Fibroblast of skin of left biceps (primary cell): ENCODE results near the gene TMEM139.

Experiments
- DNase-seq, 2 experiments: peaks; one replicate each; pipeline ENCODE4 v3.0.0-alpha.2; 2013; ENCODE audit warnings: low read depth in 2 of 2

Gene TMEM139

DNA sequence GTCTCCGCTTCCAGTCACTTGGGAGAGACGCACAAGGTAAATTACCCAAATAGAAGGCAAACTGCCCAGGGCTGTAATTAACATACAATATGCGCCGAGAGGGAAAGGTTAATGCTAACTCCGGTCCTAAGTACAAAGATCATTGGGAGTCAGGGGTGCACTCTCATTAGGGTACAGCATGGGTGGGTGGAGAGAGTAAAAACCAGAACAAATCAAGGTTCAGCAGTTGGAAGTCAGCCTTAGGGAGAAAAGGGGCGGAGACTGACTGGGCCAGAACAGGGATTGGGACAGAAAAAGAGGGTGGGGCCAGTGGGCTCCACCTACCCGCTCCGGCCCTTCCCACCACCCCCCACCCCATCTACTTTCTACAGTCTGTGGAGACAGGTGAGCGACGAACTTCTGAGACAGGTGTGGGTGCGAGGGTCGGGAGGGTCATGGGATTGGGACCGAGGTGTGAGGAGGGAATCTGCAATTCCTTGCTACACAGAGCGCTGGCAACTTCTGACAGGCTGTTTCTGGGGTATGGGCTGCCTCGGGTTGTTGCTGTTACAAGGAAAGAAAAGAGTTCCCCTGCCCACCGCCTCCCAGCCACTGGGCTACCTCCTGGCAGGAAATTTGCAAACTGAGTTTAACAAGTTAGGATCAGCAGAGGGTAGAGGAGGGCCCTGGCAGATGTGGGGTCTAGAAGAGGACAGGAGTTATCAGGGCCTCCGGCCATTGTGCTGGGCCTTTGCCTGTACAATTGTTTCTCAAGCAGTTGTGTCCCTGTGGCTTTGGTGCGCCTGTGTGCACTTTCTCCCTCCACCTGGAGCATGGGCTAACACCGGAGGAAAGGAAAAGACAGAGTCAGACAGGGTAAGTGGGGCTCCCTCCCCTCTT lies at the start of gene TMEM139:
Gene TMEM139 (plus strand): TSS at position 368 of the 879 bp plus-strand sequence. CDS start 1,000 bp downstream, outside the sequence.
- no peak for DNase-seq

DNA sequence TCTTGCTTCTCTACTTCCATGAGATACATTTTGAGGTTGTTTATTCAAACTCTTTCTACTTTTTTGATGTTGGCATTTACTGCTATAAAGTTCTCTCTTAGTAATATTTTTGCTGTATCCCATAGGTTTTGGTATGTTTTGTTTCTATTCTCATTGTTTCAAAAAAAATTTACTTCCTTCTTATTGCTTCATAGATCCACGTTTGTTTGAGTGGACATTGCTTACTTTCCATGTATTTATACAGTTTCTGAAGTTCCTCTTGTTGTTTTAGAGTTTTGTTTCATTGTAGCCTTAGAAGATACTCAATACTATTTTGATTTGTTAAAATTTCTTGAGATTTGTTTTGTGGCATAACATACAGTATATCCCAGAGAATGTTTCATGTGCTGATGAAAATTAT lies 49.2 kb upstream of the TMEM139 start:
- DNase-seq: no peak

DNA sequence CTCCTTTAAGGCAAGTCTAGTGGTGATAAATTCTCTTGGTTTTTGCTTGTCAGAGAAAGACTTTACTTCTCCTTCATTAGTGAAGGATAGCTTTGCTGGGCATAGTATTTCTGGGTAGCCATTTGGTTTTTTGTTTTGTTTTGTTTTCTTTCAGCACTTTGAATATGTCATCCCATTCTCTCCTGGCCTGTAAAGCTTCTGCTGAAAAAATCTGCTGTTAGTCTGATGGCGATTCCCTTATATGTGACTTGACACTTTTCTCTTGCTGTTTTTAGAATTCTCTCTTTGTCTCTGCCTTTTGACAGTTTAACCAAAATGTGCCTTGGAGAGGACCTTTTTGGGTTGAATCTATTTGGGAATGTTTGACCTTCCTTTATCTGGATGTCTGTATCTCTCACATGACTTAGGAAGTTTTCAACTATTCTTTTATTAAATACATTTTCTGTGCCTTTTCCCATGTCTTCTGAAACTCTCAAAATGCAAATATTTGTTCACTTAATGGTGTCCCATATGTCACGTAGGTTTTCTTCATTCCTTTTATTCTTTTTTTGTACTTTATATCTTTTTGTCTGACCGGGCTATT lies 48.3 kb upstream of the TMEM139 start:
- DNase-seq: no peak

DNA sequence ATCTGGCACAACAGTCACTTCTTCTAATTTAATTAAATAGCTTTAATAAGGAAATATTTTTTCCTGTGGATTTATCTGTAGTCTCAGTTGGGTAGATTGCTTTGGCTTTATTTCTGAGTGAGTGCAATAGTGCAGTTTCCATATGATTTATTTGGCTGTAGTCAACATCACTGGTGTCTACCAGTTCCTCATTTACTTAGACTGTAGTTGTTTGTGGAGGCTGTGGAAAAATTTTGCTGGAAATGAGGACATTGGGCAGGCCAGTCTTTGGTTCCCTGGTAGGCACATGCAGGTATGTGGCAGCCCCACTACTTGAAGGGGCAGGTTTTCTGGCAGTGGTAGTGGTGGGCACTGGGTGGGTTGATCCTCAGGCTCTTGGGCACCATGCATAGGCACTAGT lies 47.4 kb upstream of the TMEM139 start:
- no peak for DNase-seq

DNA sequence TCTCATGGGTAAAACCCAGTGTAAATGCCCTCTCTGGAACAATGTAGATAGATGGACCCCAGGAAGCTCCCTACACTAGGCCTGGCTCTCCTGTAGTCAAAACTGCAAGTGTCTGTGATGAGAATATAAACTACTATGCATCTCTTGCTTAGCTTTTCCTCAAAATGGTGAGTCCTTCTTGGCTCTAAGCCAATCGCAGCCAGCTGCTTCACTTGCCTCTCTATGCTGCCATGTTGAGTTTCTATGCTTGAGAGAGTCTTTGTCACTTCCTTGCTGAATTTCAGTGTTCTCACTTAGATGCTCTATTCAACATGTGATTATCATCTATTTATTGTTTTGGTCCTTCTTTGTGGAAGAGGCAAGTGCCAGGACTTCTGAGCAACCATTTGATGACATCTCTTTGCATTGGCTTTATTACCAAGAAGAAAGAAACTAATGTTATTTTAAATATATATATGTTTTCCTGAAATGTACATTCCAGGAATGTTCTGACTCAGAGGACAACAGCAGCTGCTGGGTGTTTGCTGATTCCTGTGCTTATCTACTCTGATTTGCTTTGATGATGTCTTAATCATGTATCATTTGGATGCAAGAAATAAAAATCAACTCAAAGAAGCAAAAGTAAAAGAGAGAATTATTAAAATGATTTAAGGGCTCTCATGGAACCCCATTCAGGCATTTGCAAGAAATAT lies 46.3 kb upstream of the TMEM139 start:
- no peak for DNase-seq

DNA sequence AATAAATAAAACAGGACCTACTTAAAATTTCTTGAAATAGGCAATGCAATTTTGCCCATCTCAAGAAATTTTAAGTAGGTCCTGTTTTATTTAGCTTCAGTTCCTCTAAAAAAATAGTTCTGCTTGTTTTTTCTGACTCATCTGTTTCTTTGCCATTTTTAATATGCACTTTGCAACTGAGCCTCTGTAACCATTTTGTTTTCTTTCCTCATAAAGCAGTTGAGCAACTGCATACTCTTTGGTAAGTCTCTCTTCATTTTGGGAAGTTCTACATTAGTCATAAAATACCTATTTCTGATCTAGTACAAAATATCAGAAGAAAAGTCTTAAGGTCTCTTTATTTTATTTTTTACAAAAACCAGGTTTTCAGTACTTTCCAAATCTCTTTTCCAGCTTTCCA lies 44.9 kb upstream of the TMEM139 start:
- no peak for DNase-seq

DNA sequence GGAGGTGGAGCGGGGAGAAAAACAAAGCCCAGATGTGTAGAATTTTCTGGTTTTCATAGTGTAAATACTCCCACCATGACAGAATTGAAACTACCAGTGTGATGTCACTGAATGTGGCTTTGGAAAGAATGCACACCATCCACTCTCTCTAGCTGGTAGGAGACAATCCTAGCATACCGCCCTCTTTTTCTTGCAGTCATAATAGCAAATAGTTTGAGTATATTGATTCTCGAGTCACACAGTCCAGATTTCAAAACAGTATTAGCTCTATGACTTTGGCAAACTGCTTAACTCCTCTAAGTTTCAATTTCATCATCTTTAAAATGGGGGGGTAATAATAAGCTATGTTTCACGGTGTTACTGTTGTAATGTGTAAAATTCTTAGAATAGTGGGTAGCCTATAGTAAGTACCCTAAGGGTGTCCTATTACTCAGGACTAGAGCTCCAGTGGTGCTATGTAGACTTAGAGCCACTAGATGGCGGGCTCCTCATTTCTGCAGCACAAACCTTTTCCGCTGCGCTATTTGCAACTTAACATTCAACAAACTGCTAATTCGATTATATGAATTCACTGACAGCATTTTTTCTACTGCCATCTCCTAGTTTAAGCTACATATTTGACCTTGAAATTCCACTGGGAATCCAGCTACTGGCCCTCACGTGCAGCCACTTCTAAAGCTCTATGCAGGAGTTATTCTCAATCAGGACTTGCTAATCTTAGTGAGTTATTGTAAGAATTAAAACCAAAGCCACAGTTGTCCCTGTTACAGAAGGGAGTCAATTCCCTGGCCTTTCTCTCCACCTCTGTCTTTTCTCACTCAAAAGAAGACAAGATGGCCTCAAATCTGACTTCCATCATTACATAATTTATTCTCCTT lies 44.2 kb upstream of the TMEM139 start:
- peak; percentile 67 for DNase-seq

DNA sequence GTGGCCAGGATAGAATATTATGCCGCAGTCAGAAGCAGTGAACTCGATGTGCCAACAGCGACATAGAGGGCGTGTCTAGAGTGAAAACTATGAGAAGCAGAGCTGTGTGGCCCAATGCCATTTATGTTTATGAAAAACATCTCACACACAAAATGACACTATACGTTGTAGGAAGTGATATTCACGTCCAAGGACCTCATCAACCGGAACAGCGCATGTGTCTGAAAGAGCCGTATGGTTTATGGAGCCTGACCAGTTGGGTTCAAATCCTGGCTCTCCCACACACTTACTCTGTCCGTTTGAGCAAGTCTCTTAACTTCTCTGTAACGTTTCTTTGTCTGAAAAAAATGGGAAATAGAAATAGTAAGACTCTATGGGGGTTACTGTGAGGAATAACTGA lies 42.5 kb upstream of the TMEM139 start:
- no peak for DNase-seq

DNA sequence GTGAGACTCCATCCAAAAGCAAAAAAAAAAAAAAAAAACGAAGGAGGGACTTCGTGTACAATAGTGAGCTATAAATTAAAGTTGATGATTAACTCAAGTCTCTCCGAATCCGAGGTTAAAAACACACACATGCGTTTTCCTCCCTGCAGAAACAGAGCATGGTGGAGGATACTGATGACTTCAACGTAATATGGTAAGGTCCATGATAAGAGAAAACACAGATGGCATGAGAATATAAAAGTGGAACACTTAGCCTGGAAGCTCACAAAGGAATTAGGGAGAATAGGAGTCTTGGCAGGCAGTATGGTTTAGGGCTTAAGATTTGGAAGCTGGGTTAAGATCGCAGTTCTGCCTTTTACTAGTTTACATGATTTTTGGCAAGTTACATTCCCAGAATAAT lies 41.6 kb upstream of the TMEM139 start:
- DNase-seq: no peak

DNA sequence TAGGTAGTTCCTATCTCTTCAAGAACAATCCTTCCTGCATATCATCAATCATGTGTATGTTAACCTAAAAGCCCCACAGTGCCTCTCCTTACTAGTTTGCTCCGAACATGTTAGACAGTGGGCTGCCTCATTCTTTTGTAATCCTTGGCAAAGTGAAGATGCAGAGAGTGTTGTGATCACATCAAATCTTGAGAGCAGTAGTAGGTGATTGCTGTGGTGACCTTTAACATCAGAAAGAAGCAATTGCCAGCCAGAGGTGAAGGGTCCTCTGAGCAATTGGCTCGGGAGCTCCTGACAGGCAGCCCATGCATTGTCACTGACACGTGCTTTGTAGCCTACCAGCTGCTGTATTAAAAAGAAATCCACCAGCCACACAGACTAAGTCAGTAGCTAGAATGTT lies 41.1 kb upstream of the TMEM139 start:
- no peak for DNase-seq

DNA sequence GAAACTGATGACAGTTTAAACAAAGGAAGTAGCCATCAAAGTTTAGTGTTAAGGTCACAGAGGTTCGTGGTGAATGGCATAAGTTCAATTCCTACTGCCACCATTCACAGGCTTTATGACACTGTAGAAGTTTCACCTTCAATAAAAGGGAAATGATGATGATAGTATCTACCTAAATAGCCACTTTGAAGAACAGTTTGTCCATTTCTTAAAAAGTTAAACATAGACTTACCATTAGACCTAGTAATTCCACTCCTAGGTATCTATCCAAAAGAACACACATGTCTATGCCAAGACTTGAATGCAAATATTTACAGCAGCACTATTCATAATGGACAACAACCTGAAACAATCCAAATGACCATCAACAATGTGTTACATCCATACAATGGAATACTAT lies 40.4 kb upstream of the TMEM139 start:
- no peak for DNase-seq

DNA sequence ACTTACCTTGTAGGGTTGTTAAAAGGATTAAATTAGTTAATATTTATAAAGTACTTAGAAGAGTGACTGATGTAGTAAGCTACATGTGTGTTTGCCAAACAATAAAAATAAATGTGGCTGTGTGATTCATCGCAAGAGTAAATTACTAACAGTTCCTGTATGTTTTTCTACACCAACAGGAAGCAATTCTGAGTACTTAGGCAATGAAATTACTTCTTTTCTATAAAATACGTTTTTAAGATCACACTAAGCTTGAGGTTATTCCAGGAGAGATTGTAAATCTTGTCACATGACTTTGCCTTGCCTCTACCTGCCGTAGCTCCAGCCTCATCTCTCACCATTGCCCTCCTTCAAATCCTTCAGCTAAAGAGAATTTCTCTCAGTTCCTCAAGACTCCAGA lies 39.6 kb upstream of the TMEM139 start:
- DNase-seq: no peak

DNA sequence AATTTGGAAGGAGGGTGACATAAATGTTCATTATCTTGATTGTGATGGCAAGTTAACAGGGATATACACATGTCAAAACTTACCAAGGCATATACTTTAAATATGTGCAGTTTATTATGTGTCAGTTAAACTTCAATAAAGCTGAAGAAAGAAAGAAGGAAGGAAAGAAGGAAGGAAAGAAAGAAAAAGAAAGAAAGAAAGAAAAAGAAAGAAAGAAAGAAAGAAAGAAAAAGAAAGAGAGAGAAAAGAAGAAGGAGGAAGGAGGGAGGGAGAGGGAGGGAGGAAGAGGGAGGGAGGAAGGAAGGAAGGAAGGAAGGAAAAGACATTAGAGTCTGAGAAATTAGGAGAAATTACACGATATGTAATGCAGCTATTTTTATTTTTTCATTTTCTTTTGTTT lies 37.4 kb upstream of the TMEM139 start:
- DNase-seq: no peak

DNA sequence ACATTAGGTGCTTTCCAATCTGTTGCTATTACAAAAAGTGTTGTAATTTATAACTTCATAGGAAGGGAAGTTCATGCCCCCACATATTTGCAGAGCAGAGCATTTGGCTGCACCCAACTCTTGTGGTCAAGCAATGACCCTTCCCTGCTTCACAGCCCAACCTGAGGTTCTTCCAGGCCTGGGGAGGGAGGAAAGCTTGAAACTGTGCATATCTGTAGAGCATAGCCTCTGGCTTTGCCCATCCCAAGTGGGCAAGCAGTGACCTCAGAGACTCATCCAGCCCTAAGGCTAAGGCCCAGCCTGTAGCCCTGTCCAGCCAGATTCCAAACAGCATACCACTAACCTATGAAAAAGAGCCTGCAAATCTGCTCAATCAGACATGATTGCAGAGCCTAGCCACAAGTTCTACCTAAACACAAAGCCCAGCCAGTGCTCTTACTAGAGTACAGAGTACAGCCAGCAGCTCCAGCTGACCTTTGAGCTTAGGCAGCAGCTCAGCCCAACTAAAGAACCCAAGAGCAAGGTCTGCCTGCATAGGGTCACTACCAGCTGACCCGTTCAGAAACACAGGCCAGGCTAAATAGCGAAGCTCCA lies 35.9 kb upstream of the TMEM139 start:
- DNase-seq: no peak

DNA sequence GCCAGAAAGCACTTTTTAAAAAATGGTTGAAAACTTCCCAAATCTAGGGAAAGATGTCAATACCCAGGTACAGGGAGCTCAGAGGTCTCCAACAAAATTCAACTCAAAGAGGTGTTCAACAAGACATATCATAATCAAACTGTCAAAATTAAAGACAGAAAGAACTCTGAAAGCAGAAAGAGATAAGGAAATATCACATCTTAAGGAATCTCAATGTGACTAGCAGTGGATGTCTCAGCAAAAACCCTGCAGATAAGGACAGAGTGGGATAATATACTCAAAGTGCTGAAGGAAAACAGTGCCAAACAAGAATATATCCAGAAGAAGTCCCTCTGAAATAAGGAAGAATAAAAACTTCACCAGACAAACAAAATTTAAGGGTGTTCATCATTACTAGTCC lies 34.6 kb upstream of the TMEM139 start:
- DNase-seq: no peak

DNA sequence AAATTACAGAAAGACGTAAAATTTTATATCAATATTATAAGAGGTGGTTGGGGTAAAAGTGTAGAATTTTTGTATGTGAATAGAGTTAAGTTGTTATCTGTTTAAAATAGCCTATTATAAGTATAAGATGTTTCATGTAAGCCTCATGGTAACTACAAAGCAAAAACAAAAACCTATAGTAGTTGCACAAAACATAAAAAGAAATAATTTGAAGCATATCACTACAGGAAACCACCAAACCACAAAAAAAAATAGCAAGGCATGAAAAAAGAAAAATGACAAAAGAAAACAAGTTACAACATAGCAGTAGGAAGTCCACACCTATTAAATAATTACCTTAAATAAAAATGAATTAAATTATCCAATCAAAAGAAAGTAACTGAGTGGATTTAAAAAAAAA lies 33.9 kb upstream of the TMEM139 start:
- no peak for DNase-seq

DNA sequence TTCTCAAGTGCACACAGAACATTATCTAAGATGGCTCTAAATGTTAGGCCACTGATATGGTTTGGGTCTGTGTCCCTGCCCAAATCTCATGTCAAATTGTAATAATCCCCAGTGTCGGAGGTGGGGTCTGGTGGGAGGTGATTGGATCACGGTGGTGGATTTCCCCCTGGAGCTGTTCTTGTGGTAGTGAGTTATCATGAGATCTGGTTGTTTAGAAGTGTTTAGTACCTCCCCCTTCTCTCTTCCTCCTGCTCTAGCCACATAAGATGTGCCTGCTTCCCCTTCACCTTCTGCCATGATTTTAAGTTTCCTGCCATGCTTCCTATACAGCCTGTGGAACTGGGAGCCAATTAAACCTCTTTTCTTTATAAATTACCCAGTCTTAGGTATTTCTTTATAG lies 32.8 kb upstream of the TMEM139 start:
- DNase-seq: no peak

DNA sequence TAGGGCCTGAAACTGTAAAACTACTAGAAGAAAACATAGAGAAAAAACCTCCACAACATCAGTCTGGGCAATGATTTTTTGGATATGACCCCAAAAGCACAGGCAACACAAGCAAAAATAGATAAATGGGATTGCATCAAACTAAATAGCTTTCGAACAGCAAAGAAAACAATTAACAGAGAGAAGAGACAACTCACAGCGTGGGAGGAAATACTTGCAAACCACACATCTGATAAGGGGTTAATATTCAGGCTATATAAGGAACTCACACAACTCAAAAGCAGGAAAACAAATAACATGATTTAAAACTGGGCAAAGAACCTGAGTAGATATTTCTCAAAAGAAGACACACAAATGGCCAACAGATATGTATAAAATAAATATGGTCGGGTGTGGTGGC lies 29.2 kb upstream of the TMEM139 start:
- DNase-seq: no peak

DNA sequence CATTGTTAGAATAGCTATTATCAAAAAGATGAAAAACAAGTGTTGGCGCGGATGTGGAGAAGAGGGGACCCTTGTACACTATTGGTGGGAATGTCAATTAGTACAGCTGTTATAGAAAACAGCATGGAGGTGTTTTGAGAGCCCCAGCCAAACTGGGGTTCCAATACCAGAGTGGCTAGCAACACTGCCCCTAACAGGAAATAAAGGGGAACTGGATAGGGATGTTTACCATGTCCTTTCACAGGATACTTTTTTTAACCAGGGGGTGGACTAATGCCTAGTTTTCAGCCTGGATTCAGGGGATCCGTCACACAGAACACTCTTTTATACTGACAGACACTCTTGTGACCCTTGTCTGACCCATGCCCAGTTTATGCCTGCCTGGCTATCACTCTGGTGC lies 28.4 kb upstream of the TMEM139 start:
- no peak for DNase-seq

DNA sequence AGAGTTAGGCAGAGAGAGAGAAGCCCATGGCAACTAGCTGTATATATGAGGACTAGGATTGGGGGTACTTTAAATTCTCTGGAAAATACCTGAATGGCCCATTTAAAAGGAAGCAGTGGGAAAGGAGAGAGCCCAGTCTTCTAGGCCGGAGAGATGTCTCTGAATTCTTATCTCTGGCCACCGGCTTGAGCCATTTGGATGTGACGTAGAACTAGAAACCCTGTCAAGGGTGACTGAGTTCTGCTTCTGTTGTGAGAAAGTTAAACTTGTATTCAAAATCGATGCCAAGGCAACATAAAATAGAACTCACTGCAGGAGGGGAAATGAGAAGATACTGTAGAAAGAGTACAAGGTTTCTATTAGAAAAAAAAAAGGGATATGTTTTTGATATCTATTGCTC lies 27.8 kb upstream of the TMEM139 start:
- DNase-seq: no peak

DNA sequence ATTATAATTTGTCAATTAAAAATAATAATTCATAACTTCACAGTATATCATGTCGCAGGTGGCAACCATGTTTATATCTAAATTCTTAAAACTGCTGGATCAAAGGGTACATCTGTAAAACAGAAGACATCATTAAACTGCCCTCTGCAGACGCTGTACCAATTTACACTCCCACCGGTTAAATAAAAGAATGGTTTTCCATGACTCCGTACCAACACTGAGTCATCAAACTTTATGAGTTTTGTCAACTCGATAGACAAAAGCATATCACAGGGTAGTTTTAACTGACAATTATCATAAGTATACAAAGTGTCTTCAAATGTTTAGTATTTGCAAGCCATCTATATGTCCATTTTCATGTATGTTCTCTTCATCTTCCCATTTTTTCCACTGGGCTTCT lies 27.3 kb upstream of the TMEM139 start:
- no peak for DNase-seq

DNA sequence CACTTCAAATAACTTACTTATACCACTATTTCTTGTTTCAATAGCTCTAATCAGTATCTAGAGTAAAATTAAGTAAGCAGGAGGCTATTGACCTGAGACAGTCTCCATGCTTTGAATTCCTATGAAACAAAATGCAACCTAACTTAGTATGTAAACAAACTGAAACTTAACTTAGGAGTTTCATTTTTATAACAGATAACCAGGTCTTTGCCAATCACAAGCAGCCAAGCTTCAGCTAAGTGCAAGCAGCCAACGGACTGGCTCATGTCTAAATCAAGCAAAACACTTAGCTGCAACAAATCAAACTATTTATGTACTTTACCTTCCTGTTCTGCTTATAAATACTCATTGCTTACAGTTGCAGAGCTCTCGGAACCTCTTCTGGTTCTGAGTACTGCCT lies 25.9 kb upstream of the TMEM139 start:
- DNase-seq: no peak
